HG02884 (cell line): ENCODE data around the gene SLC17A7.
A peak's percentile ranks its signal among the peaks of the same experiment; 100 is the strongest.
"Not testable (repeated sequence)": the region's sequence is repeated elsewhere in the genome, so short reads cannot be mapped to it uniquely, and the experiment has no call there.

Experiments used
- ATAC-seq: cut with Tn5 transposase; IDR thresholded peaks from one replicate; pipeline ENCODE4 v1.9.1; 2021; ENCODE audit warnings: mild to moderate bottlenecking, moderate library complexity; ENCODE audit not compliant: unreplicated experiment

Gene SLC17A7

GRCh38 chr19:49441210-49441959 is at the start of gene SLC17A7:
TSS of gene SLC17A7 (minus strand) at chr19:49441527. CDS start at chr19:49441379, 148 bp downstream.
- no peak for ATAC-seq

DNA sequence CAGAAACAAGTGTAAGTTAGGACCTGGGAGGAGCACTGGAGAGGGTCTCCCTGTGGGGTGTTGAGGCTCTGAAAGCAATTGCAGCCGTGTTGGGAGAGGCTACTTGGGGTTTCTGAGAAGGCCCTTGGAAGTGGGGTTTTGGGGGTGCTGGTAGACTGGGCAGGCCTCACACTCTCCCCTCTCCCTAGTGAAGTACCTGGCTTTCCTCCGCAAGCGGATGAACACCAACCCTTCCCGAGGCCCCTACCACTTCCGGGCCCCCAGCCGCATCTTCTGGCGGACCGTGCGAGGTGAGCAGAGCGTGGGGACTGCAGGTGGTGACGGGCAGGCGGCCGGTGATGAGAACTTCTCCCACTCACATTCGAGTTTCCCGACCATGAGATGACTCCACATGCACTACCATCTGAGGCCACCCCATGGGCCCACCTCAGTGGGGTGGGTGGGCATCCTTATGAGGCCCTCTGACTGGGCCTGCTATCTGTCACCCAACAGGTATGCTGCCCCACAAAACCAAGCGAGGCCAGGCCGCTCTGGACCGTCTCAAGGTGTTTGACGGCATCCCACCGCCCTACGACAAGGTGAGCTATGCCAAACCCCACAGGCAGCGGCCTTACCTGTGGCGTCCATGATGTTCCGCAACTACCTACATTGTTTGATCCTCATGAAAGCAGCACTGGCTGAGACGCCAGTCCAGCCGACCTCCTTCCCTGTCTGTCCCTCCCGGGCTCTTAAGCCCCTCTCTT is 49.1 kb upstream of the SLC17A7 start:
- ATAC-seq, result no peak

GRCh38 chr19:49489601-49490167 is 48.4 kb upstream of the SLC17A7 start:
- ATAC-seq, result no peak

DNA sequence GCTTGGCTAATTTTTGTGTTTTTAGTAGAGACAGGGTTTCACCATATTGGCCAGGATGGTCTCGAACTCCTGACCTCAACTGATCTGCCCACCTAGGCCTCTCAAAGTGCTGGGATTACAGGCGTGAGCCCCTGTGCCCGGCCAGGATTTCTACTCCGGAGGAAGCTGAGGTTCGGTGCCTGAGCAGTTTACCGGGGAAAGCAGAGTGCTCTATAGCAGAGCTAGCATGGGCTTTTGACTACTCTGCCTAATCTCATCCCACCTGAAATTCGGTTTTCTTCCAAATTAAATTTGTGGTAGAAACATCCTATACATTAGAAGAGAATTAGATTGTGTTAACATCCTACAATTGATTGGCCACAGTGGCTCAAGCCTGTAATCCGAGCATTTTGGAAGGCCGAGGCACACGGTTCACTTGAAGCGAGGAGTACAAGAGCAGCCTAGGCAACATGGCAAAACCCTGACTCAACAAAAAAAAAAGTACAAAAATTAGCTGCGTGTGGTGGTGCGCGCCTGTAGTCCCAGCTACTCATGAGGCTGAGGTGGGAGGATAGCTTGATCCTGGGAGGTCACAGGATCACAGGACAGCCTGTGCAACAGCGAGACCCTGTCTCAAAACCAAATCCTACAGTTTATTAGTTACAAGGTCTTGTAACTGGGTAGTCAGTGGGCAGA is 47.7 kb upstream of the SLC17A7 start:
- ATAC-seq, result no peak

DNA sequence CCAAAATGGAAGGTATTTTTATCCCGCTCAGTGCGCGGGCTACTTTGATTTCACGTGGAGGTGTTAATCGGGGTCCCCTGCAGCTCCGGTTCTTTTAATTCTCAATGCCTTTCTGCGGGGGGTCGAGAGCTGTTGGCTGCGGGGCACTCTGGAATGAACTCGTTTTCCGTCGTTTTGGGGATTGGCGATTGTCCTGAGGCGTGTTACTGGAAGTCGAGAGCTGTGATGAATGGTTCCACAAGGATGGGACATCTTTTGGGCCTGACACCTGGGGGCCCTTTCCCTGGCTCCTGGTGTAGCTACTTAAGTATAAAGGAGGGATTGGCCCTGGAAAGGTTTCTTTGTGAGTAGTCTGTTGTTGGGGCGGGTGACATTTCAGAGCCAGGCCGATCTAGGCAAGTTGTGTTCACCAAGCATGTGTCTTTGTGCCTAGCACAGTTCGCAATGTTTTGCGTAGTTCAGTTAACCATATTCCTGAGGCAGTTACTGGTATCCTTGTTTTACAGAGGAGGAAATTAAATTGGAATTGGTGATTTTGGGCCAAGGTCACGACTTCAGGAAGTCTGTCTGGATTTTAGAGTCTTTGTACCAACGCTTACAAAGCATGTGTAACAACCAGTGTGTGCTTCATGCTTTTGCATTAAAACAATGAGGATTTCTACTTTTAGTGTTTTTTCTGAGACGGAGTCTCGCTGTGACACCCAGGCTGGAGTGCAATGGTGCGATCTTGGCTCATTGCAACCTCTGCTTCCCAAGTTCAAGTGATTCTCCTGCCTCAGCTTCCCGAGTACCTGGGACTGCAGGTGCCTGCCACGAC is 46.9 kb upstream of the SLC17A7 start:
- ATAC-seq, result no peak

DNA sequence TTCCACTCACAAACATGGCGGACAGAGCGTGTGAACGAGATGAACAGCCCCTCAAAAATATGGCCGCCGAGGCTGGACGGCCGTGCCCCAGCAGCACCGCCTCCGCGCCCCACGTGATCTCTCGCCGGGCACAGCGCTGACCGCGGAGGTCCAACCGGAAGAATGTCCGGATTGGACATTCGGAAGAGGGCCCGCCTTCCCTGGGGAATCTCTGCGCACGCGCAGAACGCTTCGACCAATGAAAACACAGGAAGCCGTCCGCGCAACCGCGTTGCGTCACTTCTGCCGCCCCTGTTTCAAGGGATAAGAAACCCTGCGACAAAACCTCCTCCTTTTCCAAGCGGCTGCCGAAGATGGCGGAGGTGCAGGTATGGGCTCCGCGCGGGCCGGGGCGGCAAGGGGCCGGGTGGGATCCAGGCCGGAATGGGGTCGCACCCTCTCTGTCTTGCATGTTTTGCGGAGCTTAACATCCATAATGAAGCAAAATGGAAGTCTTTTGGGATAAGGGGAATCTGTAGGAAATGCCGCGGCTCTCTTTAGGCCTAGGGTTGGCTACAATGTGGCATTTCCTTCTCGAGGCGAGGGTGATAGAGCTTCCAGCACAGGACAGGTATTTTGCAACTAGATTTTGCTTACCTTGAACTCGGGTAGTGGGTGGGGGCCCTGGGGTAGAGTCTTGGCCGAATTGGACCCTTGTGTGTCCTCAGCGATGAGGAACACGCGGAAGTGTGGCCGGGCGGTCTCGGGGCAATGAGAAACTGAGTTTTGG is 46.1 kb upstream of the SLC17A7 start, which contains the start of gene RPL13A:
Gene RPL13A, plus strand, starts transcription at position 332 of the 769 bp plus-strand sequence. Its CDS starts 22 bp downstream, at position 354.
- peak; percentile 77 for ATAC-seq

DNA sequence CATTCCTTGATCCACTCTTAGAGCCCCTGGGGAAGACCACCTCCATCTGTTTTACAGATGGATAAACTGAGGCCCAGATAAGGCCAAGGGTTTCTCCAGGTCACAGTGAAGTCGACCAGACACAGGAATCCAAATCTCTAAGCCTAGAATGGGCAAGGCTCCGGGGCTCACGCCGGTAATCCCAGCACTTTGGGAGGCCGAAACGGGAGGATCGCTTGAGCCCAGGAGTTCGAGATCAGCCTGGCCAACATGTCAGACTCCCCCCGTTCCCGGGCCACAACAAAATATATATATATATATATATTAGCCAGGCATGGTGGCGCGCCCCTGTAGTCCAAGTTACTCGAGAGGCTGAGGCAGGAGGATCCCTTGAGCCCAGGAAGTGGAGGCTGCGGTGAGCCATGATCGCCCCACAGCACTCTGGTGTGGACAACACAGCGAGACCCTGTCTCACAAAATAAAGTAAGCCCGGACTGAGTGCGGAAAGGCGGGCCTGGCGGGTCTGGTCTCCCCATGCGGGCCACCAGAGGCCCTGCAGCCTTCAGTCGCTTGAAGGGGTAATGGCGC is 45.5 kb upstream of the SLC17A7 start:
- ATAC-seq, result no peak

DNA sequence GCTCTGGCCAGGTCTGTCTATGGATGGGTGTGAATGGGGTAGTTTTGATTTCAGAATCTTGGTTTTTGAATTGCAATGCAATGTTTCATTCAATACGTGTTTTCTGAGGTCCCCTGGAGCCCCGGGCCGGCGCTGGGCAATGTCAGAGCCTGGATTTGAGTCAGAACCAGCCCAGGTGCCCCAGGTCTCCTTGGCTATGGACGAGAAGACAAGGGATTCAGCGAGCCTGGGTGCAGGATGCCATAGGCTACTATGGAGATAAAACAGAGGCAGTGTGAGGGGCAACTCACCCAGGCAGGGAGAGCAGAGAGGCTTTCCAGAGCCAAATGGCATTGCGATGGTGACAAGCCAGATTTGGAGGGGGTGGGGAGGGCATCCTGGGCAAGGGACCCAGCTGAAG is 44.9 kb upstream of the SLC17A7 start:
- ATAC-seq, result no peak

DNA sequence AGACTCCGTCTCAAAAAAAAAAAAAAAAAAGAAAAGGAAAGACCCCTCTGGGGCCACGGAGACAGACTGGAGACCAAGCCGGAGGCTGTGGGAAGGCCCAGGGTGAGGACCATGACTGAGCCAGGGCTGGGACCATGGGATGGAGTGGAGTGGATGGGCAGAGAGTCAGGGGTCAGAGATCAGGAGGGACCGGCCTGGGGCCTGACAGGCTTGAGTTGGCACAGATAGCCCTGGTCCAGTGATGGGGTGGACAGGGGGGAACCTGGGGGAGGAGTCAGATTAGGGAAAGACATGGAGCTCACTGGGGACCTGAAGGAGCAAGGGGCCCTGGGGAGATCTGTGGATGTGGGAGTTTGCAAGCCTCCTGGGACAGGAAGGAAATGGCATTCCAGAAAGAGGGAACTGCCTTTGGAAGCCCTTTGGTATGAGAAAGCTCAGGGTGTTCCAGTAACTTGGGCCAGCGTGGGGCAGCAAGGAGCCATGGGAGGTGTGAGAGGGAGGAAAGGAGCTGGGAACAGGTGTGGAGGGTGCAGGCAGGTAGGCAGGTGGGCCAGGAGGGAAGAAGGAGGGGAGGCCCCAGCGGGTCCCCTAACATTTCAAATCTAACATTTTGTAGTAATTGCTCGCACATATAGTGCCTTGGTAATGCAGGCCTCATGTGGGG is 39.8 kb upstream of the SLC17A7 start:
- ATAC-seq, result no peak

DNA sequence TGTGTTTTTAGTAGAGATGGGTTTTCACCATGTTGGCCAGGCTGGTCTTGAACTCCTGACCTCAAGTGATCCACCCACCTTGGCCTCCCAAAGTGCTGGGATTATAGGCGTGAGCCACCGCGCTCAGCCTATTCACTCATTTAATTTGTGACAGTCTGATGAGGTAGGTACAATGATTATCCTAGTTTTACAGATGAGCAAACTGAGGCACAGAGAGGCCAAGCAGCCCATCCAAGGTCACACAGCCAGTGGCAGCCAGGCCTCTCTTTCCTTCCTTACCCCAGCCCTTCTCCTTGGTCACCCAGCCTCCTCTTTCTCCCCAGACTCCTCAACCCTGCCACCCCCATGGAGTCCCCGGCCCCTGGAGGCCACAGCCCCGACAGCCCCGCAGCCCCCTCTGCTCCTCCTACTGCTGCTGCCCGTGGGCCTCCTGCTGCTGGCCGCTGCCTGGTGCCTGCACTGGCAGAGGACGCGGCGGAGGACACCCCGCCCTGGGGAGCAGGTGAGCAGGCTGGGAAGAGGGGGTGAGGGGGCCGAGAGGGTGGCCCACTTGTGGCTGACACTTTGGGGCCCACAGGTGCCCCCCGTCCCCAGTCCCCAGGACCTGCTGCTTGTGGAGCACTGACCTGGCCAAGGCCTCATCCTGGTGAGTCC is 38.8 kb upstream of the SLC17A7 start:
- ATAC-seq, result no peak

DNA sequence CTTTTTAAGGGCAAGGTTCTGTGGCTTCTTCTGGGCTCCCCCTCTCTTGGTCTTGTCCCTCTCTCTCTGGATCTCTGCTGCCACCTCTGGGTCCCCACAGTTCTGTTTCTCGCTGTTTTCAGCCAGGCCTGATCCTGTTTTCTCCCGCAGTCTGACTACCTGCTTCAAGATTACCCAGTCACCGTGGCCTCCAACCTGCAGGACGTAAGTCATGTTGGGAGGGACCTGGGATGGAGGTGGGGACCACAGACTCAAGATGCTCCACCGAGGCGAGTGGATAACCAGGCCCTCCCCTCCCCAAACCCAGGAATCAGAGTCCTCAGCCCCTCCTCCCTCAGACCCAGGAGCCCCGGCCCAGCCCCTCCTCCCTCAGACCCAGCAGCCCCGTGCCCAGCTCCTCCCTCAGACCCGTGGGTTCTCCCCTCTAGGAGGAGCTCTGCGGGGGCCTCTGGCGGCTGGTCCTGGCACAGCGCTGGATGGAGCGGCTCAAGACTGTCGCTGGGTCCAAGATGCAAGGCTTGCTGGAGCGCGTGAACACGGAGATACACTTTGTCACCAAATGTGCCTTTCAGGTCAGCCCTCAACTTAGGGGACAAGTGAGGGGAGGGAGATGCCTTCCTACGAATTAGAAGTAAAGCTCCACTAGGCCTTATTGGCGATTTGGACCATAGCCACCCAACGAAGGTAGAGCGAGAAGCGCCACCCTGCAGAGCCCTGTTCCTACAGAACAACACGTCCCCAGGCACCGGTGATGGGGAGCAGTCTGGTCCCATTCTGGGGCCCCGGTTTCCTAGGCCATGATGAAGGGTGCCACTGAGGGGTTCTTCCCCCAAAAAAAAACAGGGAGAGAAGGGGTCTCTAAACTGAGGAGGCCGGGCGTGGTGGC is 34.9 kb upstream of the SLC17A7 start:
- ATAC-seq, result no peak

DNA sequence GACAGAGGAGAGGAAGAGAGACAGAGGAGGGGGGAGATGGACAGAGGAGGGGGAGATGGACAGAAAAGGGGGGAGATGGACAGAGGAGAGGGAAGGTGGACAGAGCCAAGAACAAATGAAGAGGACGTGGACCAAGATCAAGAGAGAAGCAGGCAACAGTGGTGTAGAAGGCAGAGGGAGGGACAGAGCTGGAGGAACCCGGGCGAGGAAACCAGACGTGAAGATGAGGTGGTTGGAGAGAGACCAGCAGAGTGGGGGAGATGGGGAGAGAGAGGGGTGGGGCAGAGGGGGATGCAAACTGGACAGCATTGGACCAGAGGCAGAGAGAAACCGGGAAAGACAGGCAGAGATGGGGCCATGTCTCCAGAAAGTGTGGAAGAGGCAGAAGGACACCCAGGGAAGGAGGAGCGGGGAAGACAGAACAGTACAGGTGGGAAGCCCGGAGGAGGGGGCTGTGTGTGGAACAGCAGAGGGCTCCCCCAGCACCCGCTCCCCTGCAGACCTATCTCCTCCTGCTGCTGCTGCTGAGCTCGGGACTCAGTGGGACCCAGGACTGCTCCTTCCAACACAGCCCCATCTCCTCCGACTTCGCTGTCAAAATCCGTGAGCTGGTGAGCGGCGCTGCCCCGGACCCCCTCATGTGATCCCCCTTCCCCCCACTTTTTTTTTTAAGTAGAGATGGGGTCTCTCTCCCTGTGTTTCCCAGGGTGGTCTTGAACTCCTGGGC is 34.0 kb upstream of the SLC17A7 start:
- ATAC-seq, result no peak

- no peak for ATAC-seq
Observed at GRCh38 chr19:49474542-49474924, 33.2 kb upstream of the SLC17A7 start.

DNA sequence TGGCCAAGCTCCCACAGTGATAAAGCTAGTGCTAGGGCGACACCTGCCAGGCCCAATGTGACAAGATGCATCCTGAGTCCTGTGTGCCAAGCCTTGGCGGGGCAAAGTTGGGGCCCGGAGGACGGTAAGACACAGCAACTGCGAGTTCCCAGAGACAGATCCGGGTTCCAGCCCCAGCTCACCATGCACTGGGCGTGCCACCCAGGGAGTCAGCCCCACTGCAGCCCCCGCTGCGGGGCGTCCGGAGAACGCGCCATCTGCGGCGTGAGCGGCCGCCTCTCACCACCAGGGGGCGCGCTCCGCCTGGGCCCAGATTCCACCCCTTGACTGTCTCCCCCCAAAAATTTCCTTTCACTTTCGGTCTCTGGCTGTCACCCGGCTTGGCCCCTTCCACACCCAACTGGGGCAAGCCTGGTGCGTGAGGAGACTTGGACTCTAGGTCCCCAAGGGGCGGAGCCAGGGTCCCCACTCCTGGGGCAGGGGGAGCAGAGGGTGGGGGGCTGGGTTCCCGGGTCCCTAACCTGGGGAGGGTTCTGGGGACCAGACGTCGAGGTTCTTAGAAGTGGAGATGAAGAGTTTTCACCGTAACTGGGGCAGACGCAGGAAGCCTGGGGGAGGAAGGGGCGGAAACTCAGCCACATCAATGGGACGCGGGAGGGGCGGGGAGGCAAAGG is 32.7 kb upstream of the SLC17A7 start, which contains the start of gene FLT3LG:
Gene FLT3LG, plus strand, starts transcription at position 348 of the 674 bp plus-strand sequence. CDS start 425 bp downstream, outside the sequence.
- ATAC-seq, result peak; percentile 41

DNA sequence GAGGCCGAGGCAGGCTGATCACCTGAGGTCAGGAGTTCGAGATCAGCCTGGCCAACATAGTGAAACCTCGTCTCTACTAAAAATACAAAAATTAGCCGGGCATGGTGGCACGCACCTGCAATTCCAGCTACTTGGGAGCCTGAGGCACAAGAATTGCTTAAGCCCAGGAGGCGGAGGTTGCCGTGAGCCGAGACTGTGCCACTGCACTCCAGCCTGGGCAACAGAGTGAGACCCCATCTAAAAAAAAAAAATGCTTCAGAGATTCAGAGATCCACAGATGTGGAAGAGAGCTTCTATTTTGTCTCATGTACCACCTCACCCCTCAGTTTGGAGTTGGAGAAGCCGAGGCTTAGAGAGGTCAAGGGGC is 32.2 kb upstream of the SLC17A7 start:
- not testable (repeated sequence) for ATAC-seq

DNA sequence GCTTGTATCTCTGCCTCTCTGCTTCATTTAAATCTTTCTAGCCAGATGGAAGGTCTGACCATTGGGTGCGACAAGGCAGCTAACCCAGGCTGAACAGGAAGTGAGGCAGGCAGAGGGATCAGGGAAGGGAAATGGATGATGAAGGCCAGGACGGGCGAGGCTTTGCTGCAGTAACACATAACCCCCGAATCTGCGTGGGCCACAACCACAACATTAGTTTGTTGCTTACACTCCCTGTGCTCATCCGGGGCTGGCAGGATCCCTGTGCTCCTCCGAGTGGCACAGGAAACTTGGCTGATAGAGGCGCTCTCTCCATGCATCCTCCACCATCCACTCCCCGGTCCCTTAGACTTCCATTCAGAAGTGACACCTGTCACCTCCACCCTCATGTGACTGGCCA is 31.6 kb upstream of the SLC17A7 start:
- no peak for ATAC-seq
